Activated CD4-positive, CD25-positive, alpha-beta regulatory T cell treated with anti-CD3 and anti-CD28 coated beads, Interleukin-2, amount 50 U/mL, for 16 hours (primary cell): ENCODE measurements around the gene NELFCD.
"Not testable (repeated sequence)": the region's sequence is repeated elsewhere in the genome, so short reads cannot be mapped to it uniquely, and the experiment has no call there.

Experiments used
- DNase-seq: peaks from one replicate; pipeline ENCODE4 v3.0.0-alpha.2; 2020; ENCODE audit warnings: low read depth, low spot score

The NELFCD gene

GRCh38 chr20:58973179-58973578, 7.9 kb upstream of the NELFCD start:
- DNase-seq = no peak

GRCh38 chr20:58973866-58974265, 7.2 kb upstream of the NELFCD start:
- DNase-seq = no peak

GRCh38 chr20:58975353-58975752, 5.7 kb upstream of the NELFCD start:
- no peak for DNase-seq

GRCh38 chr20:58976061-58976730, 4.9 kb upstream of the NELFCD start:
- no peak for DNase-seq

GRCh38 chr20:58978351-58979190, 2.5 kb upstream of the NELFCD start:
- no peak for DNase-seq

- no peak for DNase-seq
These were observed 740 bp downstream of the NELFCD start for GRCh38 chr20:58981628-58982364.

- no peak for DNase-seq
These were observed 1.5 kb downstream of the NELFCD start for GRCh38 chr20:58982406-58983114.

- not testable (repeated sequence) for DNase-seq
These were observed 2.0 kb downstream of the NELFCD start for GRCh38 chr20:58983115-58983468.

GRCh38 chr20:58984691-58985090, 3.6 kb downstream of the NELFCD start:
- no peak for DNase-seq

- DNase-seq = no peak
These were observed 4.6 kb downstream of the NELFCD start for GRCh38 chr20:58985656-58986055.

GRCh38 chr20:58986286-58986967, 5.4 kb downstream of the NELFCD start:
- no peak for DNase-seq

GRCh38 chr20:58986968-58987517, 6.0 kb downstream of the NELFCD start:
- DNase-seq = no peak

- DNase-seq = no peak
These were observed 6.9 kb downstream of the NELFCD start for GRCh38 chr20:58987790-58988564.

GRCh38 chr20:58988565-58988882, 7.5 kb downstream of the NELFCD start:
- no peak for DNase-seq

GRCh38 chr20:58989196-58989595, 8.1 kb downstream of the NELFCD start:
- no peak for DNase-seq

GRCh38 chr20:58990651-58991445, 9.8 kb downstream of the NELFCD start:
- no peak for DNase-seq

- DNase-seq = no peak
These were observed 10.7 kb downstream of the NELFCD start for GRCh38 chr20:58991715-58992114.

GRCh38 chr20:58992911-58993310, 11.9 kb downstream of the NELFCD start:
- DNase-seq = no peak
